Activated CD8-positive, alpha-beta memory T cell treated with anti-CD3 and anti-CD28 coated beads, Interleukin-2, amount 50 U/mL, for 1 hour (primary cell): Measurements from ENCODE around the gene NDUFS3.

Source experiments
- DNase-seq: peaks from one replicate; pipeline ENCODE4 v3.0.0-alpha.2; 2020; ENCODE audit errors: extremely low read depth

The NDUFS3 gene

DNA sequence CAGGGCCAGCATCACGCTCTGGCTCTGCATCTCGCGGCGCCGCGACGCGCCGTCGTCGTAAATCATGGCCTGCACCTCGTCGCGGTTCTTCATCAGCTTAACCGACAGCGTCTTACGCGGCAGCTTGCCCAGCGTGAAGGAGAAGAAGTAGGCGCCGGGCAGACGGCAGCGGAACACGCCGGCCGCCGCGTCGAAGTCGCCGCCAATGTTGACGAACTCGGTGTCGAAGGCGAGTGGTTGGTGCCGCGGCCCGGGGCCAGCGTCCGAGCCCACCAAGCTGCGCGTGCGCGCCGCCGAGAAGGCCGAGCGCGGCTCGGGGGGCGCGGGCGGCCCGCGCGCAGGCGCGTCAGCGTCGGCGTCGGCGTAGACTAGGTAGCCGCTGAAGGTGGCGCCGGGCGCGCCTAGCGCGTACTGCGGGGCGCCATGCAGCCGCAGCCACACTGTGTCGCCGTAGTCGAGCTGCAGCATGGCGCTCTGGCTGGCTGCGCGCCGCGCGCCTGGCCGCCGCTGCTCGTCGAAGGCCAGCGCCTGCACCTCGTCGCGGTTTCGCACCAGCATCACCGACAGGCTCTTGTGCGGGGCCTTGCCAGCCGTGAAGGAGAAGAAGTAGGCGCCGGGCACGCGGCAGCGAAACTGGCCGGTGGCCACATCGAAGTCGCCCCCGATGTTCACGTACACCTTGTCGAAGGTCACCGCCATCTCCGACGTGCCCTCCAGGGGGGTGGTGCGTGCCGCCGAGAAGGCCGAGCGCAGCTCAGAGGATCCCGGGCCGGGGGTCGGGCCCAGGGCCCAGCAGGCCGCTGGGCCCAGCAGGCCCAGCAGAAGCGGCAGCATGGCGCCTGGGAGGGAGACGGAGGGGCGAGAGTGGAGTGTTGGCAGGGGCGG is 11.3 kb downstream of the NDUFS3 start:
- no peak for DNase-seq

DNA sequence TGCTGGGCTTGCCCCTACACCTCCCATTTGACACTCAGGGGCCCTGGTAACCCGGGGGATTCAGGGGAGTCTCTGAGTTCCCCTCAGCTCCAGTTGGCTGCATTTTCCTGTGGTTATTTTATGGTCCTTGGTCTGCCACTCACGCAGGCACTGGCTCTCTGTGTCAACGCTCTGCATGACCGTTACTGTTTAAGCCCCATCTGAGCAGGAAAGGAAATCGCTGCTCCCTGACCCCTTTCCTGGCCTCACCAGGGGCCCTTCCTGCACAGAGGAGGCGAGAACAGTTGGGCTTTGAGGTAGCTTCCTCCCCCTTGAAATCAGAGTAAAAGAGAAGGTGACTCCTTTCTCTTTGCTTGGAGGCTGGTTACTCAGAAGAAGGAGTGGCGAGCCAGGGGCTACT is 12.9 kb downstream of the NDUFS3 start:
- no peak for DNase-seq

DNA sequence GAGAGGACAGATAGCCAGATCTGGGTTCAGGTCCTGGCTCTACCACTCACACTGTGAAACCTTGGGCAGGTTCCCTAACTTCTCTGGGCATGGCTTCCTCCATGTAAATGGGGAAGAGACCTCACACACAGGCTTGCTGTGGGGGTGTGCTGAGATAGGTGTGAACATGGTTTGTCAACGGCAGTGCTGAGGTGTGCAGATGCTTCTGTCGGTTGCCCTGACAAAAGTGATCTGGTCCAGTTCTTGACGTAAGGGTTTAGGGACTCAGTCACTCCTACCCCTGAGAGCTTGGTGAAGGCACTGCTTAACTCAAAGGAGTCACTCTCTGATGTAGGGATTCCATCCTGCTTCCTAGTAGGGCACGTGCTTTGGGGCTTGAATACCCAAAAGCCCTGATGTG is 13.4 kb downstream of the NDUFS3 start:
- DNase-seq: no peak

DNA sequence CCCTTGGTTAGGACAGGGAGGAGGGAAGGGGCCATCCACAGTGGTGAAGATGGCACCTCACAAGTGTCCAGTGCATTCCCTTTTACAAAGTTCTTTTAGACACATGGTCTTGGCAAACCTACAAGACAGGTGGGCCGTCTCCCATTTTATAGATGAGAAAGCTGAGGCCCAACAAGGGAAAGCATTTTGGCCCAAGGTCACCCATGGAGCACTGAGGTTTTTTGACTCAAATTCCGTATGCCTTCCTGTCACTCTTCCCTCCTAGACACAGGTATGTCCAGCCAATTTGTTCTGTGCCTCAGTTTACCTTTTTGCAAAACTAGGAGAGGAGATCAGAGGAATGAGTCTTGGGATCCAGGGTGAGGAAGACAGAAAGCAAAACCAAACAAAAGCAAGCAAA is 14.1 kb downstream of the NDUFS3 start:
- no peak for DNase-seq

DNA sequence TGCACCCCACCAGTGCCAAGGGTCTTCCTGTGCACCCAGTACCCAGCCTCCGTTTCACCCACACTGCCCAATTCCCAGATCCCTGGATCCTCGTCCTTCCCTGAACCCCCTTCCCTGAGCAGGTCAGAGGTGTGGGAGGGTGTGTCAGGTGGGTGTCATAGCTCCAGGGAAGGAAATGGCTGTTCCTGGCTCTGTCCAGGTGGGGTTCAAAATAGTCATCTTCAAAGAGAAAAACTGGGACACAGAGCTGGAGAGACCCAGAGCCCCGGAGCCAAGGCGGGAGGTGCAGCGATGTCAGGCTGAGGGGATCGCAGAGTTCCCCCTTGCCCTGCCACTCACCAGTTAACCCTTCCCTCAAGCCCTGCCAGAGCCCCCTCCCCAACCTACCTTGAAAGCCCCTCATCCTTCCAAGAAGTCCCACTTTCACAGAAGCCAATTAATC is 14.6 kb downstream of the NDUFS3 start:
- DNase-seq: no peak

DNA sequence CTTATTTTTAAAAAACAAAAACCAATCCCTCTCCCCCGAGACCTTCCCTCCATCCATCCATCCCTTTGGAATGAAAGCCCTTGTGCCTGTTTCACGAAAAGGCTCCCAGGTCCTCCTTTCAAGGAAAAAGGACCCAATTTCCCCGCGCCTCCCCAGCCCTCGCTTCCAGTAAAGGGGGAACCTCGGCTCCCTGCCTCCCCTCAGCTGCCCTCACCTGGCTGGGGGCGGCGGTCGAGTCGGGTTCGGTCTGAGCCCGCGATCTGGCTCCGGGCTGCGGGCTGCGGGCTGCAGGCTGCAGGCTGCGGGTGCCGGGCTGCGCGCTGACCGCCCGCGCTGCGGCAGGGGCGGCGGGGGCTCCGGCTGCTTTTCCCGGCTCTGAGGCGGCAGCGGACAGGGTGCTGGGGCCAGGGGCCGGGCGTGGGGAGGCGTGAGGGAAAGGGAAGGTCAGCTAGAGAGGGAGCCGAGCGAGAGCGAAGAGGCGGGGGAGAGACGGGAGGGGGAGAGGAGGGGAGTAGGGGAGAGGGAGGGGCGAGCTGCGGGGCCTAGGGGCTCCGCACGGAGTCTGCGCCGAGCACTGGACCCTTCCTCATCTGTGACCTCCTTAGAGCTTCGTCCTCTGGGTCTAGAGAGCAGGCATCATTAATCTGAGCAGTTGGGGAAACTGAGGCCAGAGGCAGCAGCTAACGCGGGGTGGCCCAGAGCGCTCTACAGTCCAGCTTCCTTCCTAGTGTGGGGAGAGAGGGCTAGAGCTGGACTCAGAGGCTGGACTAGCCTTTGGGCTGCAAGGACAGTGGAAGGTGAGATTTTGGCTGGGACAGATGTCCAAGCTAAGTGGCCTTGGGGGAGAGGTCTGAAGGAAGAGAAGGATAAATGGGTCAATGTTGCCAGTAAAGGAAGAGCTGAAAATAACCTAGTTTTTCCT is 15.3 kb downstream of the NDUFS3 start, which contains the start of gene C1QTNF4:
Gene C1QTNF4 (minus strand): TSS at position 478 of the 922 bp plus-strand sequence. CDS start 3,601 bp downstream, outside the sequence.
- DNase-seq: no peak

DNA sequence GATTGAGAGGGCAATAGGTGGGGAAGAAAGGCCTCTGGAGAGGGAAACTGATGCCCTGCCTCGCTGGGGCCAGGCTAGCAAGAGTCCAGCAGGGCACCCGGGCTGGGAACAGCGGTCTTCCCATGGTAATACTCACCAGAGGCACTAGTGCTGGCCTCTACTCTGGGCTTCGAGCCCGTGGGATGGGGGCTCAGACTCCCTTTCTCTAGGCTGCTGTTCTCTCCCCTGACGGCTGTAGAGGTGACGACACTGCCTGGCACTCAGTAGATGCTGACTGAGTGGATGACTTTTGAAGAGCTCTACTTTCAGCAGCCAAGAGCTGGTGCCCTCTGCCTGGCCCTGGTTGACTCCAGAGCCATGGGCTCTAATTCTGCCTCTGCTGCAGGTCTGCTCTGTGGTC is 16.2 kb downstream of the NDUFS3 start:
- no peak for DNase-seq

DNA sequence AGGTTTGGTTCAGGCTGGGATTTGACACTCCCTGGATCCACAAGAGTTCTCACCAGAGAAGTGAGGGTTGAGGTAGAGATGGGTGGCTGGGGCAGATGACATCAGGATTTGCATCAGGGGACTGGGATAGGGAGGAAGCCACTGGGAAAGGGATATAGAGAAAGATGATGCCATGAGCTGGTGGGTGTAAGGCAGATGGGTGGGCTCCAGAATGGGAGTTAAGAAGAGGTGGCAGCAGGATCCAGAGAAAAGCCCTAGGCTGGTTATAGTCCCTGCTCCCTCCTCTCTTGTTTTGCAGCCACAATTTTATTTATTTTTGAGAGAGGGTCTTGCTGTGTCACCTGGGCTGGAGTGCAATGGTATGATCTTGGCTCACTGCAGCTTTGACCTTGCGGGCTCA is 17.1 kb downstream of the NDUFS3 start:
- DNase-seq: no peak

DNA sequence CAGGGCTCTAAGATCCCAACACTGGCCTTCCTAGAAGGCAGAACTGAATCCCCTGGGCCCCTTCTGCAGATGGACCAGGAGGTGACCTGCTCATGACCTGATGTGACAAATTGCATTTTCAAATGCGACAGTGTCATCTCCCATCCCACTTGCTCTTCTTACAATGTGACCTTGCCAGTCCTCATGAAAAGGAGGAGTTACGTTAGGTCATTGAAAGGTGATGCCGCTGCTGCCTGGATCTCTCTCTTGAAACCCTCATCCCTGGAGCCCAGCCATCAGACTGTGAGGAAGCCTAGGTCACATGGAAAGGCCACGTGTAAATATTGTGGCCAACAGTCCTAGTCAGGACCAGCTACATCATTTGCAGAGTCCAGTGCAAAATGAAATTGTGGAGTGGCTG is 21.0 kb downstream of the NDUFS3 start:
- no peak for DNase-seq

DNA sequence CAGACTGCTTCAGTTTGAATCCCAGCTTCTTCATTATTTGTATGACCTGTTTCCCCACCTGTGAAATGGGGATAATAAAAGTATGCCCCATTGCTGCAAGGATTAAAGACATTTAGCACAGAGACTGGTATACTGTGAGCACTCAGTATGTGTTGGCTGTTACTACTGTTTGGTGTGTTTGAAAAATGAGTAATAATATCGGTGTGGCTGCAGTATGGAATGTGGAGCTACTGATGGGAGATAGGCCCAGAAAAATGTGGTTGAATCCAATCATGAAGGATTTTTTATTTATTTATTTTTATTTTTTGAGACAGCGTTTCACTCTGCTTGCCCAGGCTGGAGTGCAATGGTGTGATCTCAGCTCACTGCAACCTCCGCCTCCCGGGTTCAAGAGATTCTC is 24.4 kb downstream of the NDUFS3 start:
- DNase-seq: no peak

DNA sequence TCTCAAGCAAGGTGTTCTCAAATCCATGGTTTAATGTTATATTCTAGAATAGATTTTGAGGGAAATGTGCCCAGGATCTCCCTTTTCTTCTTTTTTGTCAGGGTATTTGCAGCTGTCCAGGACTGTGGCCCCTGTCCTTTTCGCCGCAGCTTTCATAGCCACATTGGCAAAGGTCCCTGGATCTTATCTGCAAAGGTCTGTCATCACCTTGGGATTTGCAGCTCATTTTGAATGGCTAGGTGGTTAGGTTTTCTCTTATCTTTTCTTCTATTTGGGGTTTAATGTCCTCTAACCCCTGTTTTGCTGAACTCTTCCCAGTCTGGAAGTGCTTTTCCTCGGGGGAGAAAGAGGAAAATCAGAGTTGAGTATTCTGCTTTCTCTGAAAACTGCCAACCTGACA is 27.0 kb downstream of the NDUFS3 start:
- no peak for DNase-seq

DNA sequence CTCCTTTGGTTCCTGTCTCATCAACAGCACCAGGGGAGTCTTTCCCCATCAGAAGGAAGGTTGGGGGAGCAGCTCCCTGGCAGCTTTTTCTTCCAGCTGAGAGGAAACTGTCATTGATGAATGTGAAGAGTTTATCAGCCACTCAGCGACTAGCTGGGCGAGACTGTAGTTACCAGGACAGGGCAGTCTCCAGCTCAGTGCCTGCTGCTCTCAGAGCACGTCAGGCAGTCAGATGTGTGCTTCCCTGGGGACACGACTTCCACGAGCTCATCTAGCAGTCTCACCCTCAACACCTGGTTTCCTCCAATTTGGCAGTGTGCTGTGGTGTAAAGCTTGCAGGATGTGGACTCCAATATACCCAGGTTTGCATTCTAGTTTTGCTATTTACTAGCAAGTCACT is 27.9 kb downstream of the NDUFS3 start:
- DNase-seq: no peak

DNA sequence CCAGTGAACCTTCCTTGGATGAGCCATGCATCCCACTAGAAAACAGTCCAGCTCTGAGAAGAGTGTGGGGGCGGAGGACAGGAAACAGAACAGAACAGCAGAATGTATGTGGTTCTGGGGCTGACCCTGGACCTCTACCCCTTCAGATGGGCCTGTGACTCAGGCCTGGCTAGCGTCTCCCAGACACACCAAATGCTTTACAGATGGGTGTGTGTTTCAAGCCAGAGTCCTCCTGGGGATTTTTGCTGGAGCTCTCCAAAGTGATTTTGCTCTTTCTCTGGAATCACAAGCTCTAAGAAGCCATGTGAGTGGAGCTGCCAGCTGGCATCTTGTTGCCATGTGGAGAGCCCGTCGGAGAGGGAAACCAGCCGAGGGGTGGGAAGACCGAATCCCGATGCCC is 28.5 kb downstream of the NDUFS3 start:
- DNase-seq: no peak

DNA sequence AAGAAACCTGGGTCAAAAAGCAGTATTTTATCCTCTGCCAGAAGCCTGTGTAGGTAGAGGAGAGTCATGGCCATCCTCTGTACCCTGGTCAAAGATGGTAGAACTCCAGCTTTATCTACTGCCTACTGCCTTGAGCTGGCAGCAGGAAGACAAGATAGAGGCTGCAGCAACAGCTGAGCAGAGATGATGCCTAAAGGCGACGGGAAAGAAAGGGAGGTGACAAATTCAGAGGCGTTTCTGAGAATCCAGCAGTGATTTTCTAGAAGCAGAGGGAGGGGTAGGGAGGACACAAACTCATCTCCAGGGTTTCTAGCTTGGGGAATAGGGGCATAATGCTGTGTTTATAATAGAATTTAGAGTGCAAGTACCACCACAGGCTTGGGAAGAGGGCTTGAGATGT is 30.8 kb downstream of the NDUFS3 start:
- no peak for DNase-seq

DNA sequence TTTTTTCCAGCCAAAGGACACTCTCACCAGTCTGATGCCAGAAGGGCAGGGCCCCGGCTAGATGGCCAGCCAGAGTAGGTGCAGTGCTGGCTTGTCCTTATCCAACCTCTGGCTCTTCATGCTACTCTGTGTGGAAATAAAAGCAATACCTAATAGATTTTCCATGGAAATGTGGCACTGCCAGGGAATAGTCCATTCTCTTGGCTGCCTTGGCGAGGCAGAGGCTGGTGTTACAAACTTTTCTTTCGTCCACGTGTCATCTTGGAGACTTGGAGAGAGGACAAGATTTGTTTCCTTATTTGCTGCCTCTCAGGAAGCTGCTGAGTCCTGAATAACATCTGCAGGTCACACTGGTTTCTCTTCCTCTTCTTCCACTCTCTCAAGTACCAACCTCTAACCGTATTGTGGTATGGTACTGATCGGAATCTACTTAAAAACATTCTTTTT is 32.5 kb downstream of the NDUFS3 start:
- no peak for DNase-seq

DNA sequence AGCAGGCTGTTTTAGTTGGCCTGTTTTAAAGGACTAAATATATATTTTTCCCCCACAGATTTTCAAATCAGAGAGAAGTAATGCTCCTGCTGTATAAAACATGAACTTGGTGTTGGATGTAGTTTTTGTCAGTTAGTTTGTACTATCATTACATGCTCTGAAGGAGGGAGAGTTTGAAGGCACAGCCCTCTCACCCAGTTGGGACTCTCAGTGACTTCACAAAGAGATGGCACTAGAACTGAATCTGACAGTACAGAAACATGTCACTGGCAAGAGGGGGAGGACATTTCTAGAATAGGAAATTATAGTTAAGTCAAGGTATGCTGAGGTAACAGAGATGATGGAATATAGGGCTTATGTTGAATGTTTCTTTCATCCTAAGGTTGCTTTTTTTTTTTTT is 36.4 kb downstream of the NDUFS3 start:
- no peak for DNase-seq

DNA sequence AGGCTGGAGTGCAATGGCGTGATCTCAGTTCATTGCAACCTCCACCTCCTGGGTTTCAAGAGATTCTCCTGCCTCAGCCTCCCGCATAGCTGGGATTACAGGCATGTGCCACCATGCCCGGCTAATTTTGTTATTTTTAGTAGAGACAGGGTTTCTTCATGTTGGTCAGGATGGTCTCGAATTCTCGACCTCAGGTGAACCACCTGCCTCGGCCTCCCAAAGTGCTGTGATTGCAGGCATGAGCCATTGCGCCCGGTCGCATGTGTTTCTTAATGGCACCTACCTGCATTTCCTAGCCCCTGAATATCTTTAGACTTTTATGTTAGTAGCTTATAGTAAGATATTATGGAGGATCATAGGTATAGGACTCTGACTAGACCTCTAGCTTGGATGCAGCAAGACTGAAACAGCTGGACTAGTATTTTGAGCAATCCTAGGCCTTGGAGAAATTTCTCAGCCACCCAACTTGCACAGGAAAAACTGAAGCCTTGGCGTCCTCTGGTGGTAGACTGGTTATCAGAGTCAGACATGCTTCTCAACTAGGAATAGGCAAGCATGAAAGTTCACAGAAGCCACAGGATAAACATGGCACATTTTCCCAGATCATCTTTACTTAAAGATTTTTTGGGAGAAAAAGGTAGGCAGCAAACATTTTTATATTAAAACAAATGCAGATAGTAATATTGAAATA is 38.0 kb downstream of the NDUFS3 start:
- no peak for DNase-seq

DNA sequence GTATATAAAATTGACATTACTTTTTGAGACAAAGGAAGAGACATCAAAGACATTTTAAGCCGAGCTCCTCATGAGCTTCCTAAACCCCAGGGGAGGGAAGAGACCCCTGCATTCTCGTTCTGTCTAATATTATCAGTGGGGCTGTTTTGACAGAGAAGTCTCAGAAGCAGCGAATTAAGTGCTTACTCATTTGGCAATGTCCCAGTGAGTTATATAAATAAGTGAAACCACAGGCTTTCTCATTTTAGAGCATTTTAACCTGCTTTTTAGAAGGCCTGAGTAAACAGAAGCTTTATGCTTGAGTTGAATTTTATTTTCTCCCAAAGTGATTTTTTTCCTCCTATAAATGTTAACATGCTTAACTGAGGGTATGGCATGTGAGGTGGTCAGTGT is 38.5 kb downstream of the NDUFS3 start:
- no peak for DNase-seq

DNA sequence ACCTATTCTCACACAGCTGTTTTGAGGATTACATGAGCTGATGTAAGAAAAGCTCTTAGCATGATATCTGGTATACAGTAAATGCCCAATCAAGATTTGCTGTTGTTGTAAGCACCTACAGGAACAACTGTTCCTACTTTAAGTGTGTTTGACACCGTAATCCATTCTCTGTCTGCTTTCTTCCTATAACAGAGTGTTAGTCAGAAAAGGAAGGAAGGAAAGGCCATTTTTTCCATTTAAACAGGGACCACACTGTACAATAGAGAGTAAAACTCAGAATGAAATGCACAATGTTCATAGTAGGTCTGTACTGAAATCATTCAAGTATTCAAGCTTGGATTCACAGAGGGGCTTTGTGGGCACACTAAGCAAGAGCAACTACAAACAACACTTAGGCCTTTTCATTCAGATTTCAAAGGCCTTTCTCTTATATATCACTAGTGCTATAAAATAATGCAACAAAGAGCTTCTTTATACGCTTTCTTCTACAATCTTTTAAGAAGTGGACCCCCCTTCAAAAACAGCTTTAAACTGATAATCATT is 42.0 kb downstream of the NDUFS3 start:
- no peak for DNase-seq

DNA sequence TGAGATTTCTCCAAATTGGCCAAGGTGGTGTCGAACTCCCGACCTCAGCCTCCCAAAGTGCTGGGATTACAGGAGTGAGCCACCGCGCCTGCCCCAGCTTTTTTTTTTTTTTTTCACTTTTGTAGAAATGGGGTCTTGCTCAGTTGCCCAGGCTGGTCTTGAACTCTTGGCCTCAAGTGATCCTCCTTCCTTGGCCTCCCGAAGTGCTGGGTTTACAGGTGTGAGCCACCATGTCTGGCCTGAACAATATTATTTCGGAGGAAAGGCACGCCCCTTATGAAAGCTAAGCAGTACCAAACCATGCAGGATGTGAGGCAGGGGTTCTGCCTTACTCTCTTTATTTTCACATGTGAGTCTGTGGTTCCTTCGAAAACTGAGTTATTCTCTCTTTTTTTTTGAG is 47.4 kb downstream of the NDUFS3 start:
- no peak for DNase-seq

DNA sequence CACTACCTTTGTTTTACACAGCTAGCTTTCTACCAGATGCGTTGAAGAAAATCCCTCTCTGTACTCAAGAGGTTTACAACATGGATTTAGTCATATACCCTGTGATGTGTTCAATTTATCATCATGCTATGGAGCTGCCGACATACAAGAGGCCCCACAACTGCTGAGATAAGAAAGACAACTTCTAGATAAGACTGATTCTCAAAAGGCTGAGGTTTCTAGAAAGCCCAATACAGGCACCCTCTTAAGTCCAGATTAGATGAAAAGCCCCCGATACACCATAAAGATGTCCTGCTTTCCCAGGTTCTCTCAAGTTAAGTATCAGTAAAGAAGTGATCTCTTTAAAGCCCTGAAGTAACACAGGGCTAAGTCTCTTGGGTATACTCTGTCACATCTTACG is 49.2 kb downstream of the NDUFS3 start:
- no peak for DNase-seq

DNA sequence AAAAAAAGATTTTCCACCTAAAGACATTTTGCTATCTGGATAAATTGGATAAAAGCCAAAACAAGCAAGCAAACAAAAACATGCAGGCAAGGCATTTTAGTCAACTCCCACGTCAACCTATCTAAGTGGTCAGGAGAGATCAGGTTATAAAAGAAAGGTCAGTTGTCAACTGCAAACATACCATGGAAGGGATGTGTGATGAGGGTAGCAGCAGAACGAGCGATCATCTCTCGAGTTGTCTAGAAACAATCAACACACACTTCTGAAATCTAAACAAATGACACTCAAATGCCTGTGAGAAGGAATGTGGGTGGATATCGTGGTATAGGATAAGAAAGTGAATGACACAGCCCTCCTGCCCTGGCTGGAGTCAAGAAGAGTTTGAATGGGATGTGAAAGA is 52.6 kb downstream of the NDUFS3 start:
- no peak for DNase-seq
